ENCODE data around the gene TMEM131L. TPM values are rescaled to one million over a fixed set of nuclear protein-coding genes. Genes with fewer than 3 reads are reported as not detected.

TMEM131L gene
- total and polyA plus RNA-seq, 8 donors, result 2.4 to 40.0 (median 13.6) TPM

DNA sequence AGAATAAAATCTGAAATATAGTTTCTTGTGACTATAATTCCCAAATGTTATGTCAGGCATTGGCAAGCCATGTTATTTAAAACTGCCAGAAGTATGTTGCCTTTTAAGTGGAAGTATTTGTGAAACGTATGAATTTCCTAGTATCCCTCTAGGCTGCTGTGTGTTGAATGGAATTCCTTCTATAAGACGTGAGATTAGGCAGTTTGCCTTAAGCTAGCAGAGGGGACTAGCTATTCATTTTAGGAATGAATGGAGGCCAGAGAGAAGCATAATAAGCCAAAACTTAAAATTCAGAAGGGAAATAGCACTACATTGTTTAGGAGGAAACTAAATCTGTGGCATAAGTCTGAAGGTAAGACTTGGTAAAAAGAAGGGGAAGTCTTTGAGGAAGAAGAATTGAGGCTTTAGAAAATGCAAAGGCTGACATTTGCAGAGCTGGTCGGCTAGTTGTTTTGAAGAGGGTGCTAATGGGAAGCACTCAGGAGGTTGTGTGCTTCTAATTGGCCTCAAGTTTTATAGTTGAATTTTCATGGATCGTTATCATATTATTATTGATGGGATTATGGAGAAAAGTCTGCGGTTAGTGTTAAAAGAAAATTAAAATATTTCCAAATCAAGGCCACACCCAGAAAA is 57.1 kb downstream of the TMEM131L start:
- WGBS, 5 donors, result 63 to 69% (median 65%) methylated on average over 5 of the region's 5 CpGs
- Histone ChIP-seq H3K27me3 (no peaks in the 10 kb centered on the region), H3K36me3 (no peaks in the 10 kb centered on the region), H3K27ac (peak overlapping the region in 3 of 5 donors; percentile 40 to 44 (median 41)), H3K4me1 (peaks cover 21 to 83% (median 49%) of the 10 kb centered on the region in 4 donors), H3K9me3 (no peaks in the 10 kb centered on the region), H3K4me3 (no peak overlapping the region)
- TF ChIP-seq POLR2A (IDR thresholded peaks at IDR 0.05), result no peak
- TF ChIP-seq EP300 (IDR thresholded peaks at IDR 0.05), result no peak
- no peak for TF ChIP-seq POLR2AphosphoS5 (IDR thresholded peaks at IDR 0.05)
- TF ChIP-seq, protein P1, sequence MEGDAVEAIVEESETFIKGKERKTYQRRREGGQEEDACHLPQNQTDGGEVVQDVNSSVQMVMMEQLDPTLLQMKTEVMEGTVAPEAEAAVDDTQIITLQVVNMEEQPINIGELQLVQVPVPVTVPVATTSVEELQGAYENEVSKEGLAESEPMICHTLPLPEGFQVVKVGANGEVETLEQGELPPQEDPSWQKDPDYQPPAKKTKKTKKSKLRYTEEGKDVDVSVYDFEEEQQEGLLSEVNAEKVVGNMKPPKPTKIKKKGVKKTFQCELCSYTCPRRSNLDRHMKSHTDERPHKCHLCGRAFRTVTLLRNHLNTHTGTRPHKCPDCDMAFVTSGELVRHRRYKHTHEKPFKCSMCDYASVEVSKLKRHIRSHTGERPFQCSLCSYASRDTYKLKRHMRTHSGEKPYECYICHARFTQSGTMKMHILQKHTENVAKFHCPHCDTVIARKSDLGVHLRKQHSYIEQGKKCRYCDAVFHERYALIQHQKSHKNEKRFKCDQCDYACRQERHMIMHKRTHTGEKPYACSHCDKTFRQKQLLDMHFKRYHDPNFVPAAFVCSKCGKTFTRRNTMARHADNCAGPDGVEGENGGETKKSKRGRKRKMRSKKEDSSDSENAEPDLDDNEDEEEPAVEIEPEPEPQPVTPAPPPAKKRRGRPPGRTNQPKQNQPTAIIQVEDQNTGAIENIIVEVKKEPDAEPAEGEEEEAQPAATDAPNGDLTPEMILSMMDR (IDR thresholded peaks at IDR 0.05), result no peak
- intact Hi-C loops (cut with DNase I; ENCODE audit: low total_unique reads), result no loop called here
- DNase-seq, result peak in 1 of 2 donors; percentile 73

DNA sequence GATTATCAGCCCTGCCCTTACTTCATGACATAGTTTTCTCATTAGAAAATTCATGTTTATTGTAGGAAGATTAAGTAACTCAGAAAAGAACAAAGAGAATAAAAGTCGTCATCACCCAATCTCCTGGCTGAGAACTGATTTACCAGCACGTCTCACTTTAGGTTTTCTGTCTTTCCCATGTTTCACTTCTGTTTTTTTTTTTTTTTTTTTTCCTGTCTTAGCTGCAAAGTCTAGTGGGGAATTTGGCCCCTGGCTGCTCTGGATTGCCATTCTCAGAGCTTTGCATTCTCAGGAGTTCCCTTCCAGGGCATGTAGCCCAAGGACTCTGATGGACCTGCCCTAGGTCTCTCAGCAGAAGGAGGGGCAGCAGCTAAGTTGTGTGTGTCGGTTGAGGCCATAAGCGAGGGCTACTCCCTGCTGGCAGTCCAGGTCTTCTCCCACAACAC is 57.8 kb downstream of the TMEM131L start:
- no peak overlapping the region for H3K4me3 ChIP-seq
- DNase-seq, result peak in 1 of 2 donors; percentile 49
- intact Hi-C loops (cut with DNase I; ENCODE audit: low total_unique reads), result no loop called here
- no peaks in the 10 kb centered on the region for H3K9me3 ChIP-seq
- no peak for TF ChIP-seq POLR2AphosphoS5 (IDR thresholded peaks at IDR 0.05)
- TF ChIP-seq, protein P1 (IDR thresholded peaks at IDR 0.05), result no peak
- TF ChIP-seq EP300 (IDR thresholded peaks at IDR 0.05), result no peak
- TF ChIP-seq POLR2A (IDR thresholded peaks at IDR 0.05), result no peak
- no peaks in the 10 kb centered on the region for H3K27me3 ChIP-seq
- no peaks in the 10 kb centered on the region for H3K36me3 ChIP-seq
- 51 to 66% (median 57%) methylated on average over 4 of the region's 4 CpGs for WGBS, 5 donors
- peak overlapping the region in 4 of 5 donors; percentile 17 to 44 (median 40) for H3K27ac ChIP-seq
- peaks cover 15 to 82% (median 45%) of the 10 kb centered on the region in 4 donors for H3K4me1 ChIP-seq

DNA sequence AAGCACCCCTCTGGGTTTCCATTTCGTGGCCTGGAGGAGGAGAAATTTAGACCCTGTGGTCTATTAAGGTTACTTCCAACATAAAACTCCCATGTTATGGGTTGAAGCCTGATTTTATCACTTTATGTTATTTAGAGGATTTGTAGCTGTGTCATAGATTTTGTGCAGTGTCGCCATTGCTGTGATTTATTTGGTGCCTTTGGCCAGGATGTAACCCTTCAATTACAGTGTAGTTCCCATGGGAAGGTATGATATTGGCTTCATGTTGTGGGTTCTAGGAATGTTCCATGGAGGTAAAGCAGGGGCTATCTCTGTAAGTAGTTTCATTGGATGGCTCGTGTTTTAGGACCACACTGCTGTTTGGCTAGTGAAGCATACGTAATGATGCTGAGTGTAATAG is 58.5 kb downstream of the TMEM131L start:
- Histone ChIP-seq H3K36me3 (no peaks in the 10 kb centered on the region), H3K27ac (peak overlapping the region in 3 of 5 donors; percentile 40 to 44 (median 40)), H3K4me3 (no peak overlapping the region), H3K9me3 (no peaks in the 10 kb centered on the region), H3K4me1 (peaks cover 9 to 82% (median 42%) of the 10 kb centered on the region in 4 donors), H3K27me3 (no peaks in the 10 kb centered on the region)
- 90 to 95% (median 94%) methylated on average over 4 of the region's 4 CpGs for WGBS, 5 donors
- intact Hi-C loops (cut with DNase I; ENCODE audit: low total_unique reads), result no loop called here
- no peak for DNase-seq
- TF ChIP-seq POLR2A (IDR thresholded peaks at IDR 0.05) (no peak), EP300 (IDR thresholded peaks at IDR 0.05) (no peak), POLR2AphosphoS5 (IDR thresholded peaks at IDR 0.05) (no peak)
- TF ChIP-seq, protein P1 (IDR thresholded peaks at IDR 0.05), result no peak

DNA sequence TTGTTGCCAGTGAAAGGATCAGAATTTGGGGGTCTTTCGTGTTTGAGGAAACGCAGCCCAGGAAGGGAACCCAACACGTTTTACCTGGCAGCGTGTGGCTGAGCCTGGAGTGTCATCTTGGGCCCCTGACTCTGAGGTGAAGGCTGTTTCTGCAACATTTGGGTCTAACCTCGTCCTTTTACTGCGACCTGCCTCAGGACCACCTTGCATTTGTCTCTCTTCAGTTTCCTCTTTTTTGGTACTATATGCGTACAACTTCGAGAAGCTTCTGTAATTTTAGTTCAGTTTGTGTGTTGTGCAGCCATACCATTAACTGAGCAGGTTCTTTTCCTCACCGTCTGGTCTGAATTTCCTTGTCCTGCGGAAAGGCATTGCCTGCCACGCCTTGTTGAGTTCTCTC is 61.5 kb downstream of the TMEM131L start:
- H3K36me3 ChIP-seq, result no peaks in the 10 kb centered on the region
- WGBS, 5 donors, result 87 to 95% (median 91%) methylated on average over 11 of the region's 11 CpGs
- H3K4me1 ChIP-seq, result peaks cover 19 to 81% (median 45%) of the 10 kb centered on the region in 4 donors
- no peak overlapping the region for H3K27ac ChIP-seq
- H3K9me3 ChIP-seq, result no peaks in the 10 kb centered on the region
- intact Hi-C loops (cut with DNase I; ENCODE audit: low total_unique reads), result no loop called here
- no peak overlapping the region for H3K4me3 ChIP-seq
- H3K27me3 ChIP-seq, result no peaks in the 10 kb centered on the region
- no peak for DNase-seq
- TF ChIP-seq POLR2A (IDR thresholded peaks at IDR 0.05), result no peak
- no peak for TF ChIP-seq EP300 (IDR thresholded peaks at IDR 0.05)
- TF ChIP-seq POLR2AphosphoS5 (IDR thresholded peaks at IDR 0.05), result no peak
- TF ChIP-seq, protein P1 (IDR thresholded peaks at IDR 0.05), result no peak
